DMS153 treated with DMSO at 0.1 percent for 48 hours (cell line): ENCODE measurements around the gene ZNF526.
"Not testable (repeated sequence)": the region's sequence is repeated elsewhere in the genome, so short reads cannot be mapped to it uniquely, and the experiment has no call there.

Source experiments
- DNase-seq: peaks from one replicate; lab custom pipeline; 2025; ENCODE audit not compliant: unreplicated experiment; lab: John Stamatoyannopoulos, UW

Gene ZNF526

GRCh38 chr19:42257842-42258241, 37.7 kb downstream of the ZNF526 start:
- not testable (repeated sequence) for DNase-seq

GRCh38 chr19:42261763-42262162, 41.7 kb downstream of the ZNF526 start:
- no peak for DNase-seq

GRCh38 chr19:42266105-42266504, 46.0 kb downstream of the ZNF526 start:
- DNase-seq: not testable (repeated sequence)

- not testable (repeated sequence) for DNase-seq
These were observed 47.0 kb downstream of the ZNF526 start for GRCh38 chr19:42266928-42267603.

GRCh38 chr19:42267644-42268141, 47.6 kb downstream of the ZNF526 start:
- DNase-seq: no peak

GRCh38 chr19:42268142-42268703, 48.1 kb downstream of the ZNF526 start:
- DNase-seq: peak; percentile 99

GRCh38 chr19:42268704-42269477, 48.8 kb downstream of the ZNF526 start, which contains the start of gene CIC:
Gene CIC, plus strand, starts transcription at chr19:42269252. Its CDS starts 2,532 bp downstream, at chr19:42271784.
- peak; percentile 99 for DNase-seq

- no peak for DNase-seq
These were observed 49.6 kb downstream of the ZNF526 start for GRCh38 chr19:42269478-42270345.

- DNase-seq: no peak
These were observed 50.4 kb downstream of the ZNF526 start for GRCh38 chr19:42270346-42271044.

GRCh38 chr19:42271045-42271419, 50.9 kb downstream of the ZNF526 start:
- DNase-seq: no peak

GRCh38 chr19:42271861-42272534, 51.9 kb downstream of the ZNF526 start:
- DNase-seq: no peak

GRCh38 chr19:42272535-42272897, 52.4 kb downstream of the ZNF526 start:
- no peak for DNase-seq

GRCh38 chr19:42272989-42273406, 52.9 kb downstream of the ZNF526 start:
- DNase-seq: no peak

GRCh38 chr19:42273407-42274064, 53.4 kb downstream of the ZNF526 start:
- DNase-seq: no peak

- DNase-seq: no peak
These were observed 54.1 kb downstream of the ZNF526 start for GRCh38 chr19:42274065-42274682.

- no peak for DNase-seq
These were observed 55.0 kb downstream of the ZNF526 start for GRCh38 chr19:42275103-42275502.

GRCh38 chr19:42275517-42275916, 55.4 kb downstream of the ZNF526 start:
- DNase-seq: no peak

GRCh38 chr19:42276284-42276683, 56.2 kb downstream of the ZNF526 start:
- DNase-seq: no peak

GRCh38 chr19:42276821-42277220, 56.7 kb downstream of the ZNF526 start:
- DNase-seq: no peak
